GM12878 (cell line): ENCODE data around the gene GM2A. TPM values are rescaled to one million over a fixed set of nuclear protein-coding genes. Genes with fewer than 3 reads are reported as not detected.

ENCODE experiments used
- ATAC-seq: fragments of 200-7000 bp; cut with Tn5 transposase; 3 replicates; pipeline ENCODE4 v1.9.1; 2020; ENCODE audit warnings: mild to moderate bottlenecking, moderate library complexity
- Bru-seq: library from RNA; stranded (reverse); fragments of 400-500 nt; gene quantifications from one replicate; lab custom pipeline; 2021; lab: Mats Ljungman, UMichigan
- BruChase-seq, 2 experiments: library from RNA; stranded (reverse); fragments of 400-500 nt; gene quantifications; one replicate each; lab custom pipeline; 2021; lab: Mats Ljungman, UMichigan
- BruUV-seq: library from RNA; stranded (reverse); fragments of 400-500 nt; replicated peaks from 2 replicates; lab custom pipeline; 2021; lab: Mats Ljungman, UMichigan
- CTCF ChIA-PET: fragments of 300-600 bp; sonication (Branson Sonifier 250); formaldehyde crosslinking; extraction: SDS; loops from one replicate; lab custom pipeline; 2021; ENCODE audit warnings: inconsistent platforms; lab: Yijun Ruan, JAX
- POLR2A ChIA-PET: fragments of 350-600 bp; formaldehyde crosslinking; extraction: SDS; loops from one replicate; lab custom pipeline; 2021; ENCODE audit warnings: inconsistent platforms; lab: Charles Lee
- RAD21 ChIA-PET: fragments of 300-600 bp; sonication (Branson Sonifier 250); formaldehyde crosslinking; loops from one replicate; lab custom pipeline; 2023; ENCODE audit warnings: antibody characterized with exemption; ENCODE audit not compliant: unreplicated experiment; lab: Charles Lee
- SMC1A ChIA-PET: fragments of 300-600 bp; sonication (Branson Sonifier 250); formaldehyde crosslinking; loops from one replicate; lab custom pipeline; 2023; ENCODE audit not compliant: unreplicated experiment, uncharacterized antibody; lab: Charles Lee
- DNase-seq: peaks from one replicate; pipeline ENCODE4 v3.0.0-alpha.2; 2011; ENCODE audit warnings: low read depth, low spot score
- FAIRE-seq: peaks from 3 replicates; lab custom pipeline; 2011; peaks lifted over from hg19 to GRCh38; lab: Jason Lieb, UNC
- H2AFZ ChIP-seq: 2 replicates; pipeline ENCODE4 v1.6.0; 2011; ENCODE audit warnings: low read depth, low read length, control low read depth; ENCODE audit not compliant: control insufficient read depth
- H3K27ac ChIP-seq: 2 replicates; pipeline ENCODE4 v1.5.1; 2011; ENCODE audit warnings: control low read depth; ENCODE audit not compliant: control insufficient read depth, insufficient read depth
- H3K27me3 ChIP-seq, 2 experiments: replicated peaks in 1 of 2; 2 replicates each; pipeline versions ENCODE4 v1.6.0 to v1.6.1; 2011; ENCODE audit warnings: low read length in 1 of 2; ENCODE audit not compliant: control insufficient read depth in 2 of 2, insufficient read depth in 2 of 2
- H3K36me3 ChIP-seq, 2 experiments: 2 replicates each; pipeline ENCODE4 v1.5.1; 2011; ENCODE audit warnings: low read length in 1 of 2; ENCODE audit not compliant: control insufficient read depth in 2 of 2, insufficient read depth in 2 of 2
- H3K4me1 ChIP-seq: 2 replicates; pipeline ENCODE4 v1.6.1; 2011; ENCODE audit warnings: mild to moderate bottlenecking, low read length, moderate library complexity, mixed read lengths; ENCODE audit not compliant: control insufficient read depth, insufficient read depth
- H3K4me2 ChIP-seq: 2 replicates; pipeline ENCODE4 v1.6.0; 2011; ENCODE audit warnings: control low read depth; ENCODE audit not compliant: control insufficient read depth, insufficient read depth
- H3K4me3 ChIP-seq: fragments of 200-600 bp; sonication (generic); 2 replicates; pipeline ENCODE4 v1.5.1; 2016
- H3K79me2 ChIP-seq: 2 replicates; pipeline ENCODE4 v1.6.0; 2011; ENCODE audit warnings: low read length; ENCODE audit not compliant: control insufficient read depth, insufficient read depth
- H3K9ac ChIP-seq: 2 replicates; pipeline ENCODE4 v1.8.0; 2011; ENCODE audit warnings: low read length, control low read depth, mixed read lengths; ENCODE audit not compliant: control insufficient read depth, insufficient read depth
- H3K9me3 ChIP-seq: replicated peaks from 3 replicates; pipeline ENCODE4 v1.5.1; 2011; ENCODE audit warnings: mild to moderate bottlenecking, low read length; ENCODE audit not compliant: control insufficient read depth, insufficient read depth
- H4K20me1 ChIP-seq: 2 replicates; pipeline ENCODE4 v1.6.0; 2011; ENCODE audit not compliant: control insufficient read depth, insufficient read depth
- E2F8 ChIP-seq: fragments of 450-650 bp; IDR thresholded peaks from 2 replicates; pipeline ENCODE4 v1.6.1; 2018; ENCODE audit warnings: mild to moderate bottlenecking, low read depth, moderate library complexity; ENCODE audit not compliant: partially characterized antibody
- FOXK2 ChIP-seq: fragments of 450-650 bp; IDR thresholded peaks from 2 replicates; pipeline ENCODE4 v1.6.1; 2017; ENCODE audit warnings: mild to moderate bottlenecking, moderate library complexity
- MAX ChIP-seq: IDR thresholded peaks from 2 replicates; pipeline ENCODE4 v1.6.1; 2012; ENCODE audit warnings: low read depth, low read length, improper control_type of control experiment
- NR2C1 ChIP-seq: fragments of 450-650 bp; IDR thresholded peaks from 2 replicates; pipeline ENCODE4 v1.6.1; 2017; ENCODE audit warnings: antibody characterized with exemption, mild to moderate bottlenecking, moderate library complexity
- TARDBP ChIP-seq: IDR thresholded peaks from 2 replicates; pipeline ENCODE4 v1.6.1; 2016; ENCODE audit warnings: borderline replicate concordance
- TCF12 ChIP-seq: IDR thresholded peaks from 2 replicates; pipeline ENCODE4 v1.6.1; 2011; ENCODE audit warnings: low read depth, mild to moderate bottlenecking, low read length
- YBX1 ChIP-seq: fragments of 450-650 bp; IDR thresholded peaks from 2 replicates; pipeline ENCODE4 v1.6.1; 2016; ENCODE audit warnings: antibody characterized with exemption
- WGBS: methylation state at CpG from one replicate; pipeline ENCODE4 v1.1.6; 2016; ENCODE audit warnings: low lambda C conversion rate; ENCODE audit not compliant: insufficient replicate concordance, insufficient coverage; ENCODE audit errors: missing lambda C conversion rate; 5-methylcytosine and 5-hydroxymethylcytosine counted together
- in situ Hi-C: fragments of 300-500 bp; cut with MboI; formaldehyde crosslinking; loops from 9 replicates; pipeline ENCODE4 v1.14.3; 2018; ENCODE audit warnings: mixed read lengths
- intact Hi-C: fragments of 100-400 bp; cut with micrococcal nuclease; formaldehyde crosslinking; loops from one replicate; pipeline ENCODE4 v1.14.2; 2022; ENCODE audit not compliant: unreplicated experiment
- long read RNA-seq, 2 experiments: library from polyadenylated mRNA; unstranded; transcript quantifications; one replicate each; pipeline ENCODE4 v2.0.0, GENCODE V29; 2019 to 2020
- polyA minus RNA-seq, 3 experiments: library from RNA; depleted of rRNA, polyadenylated mRNA; stranded (reverse); fragments of >200 nt; gene quantifications; 2 replicates each; pipeline ENCODE4 v1.2.3, GENCODE V29; 2011
- polyA plus RNA-seq, 11 experiments: library from polyadenylated mRNA; depleted of rRNA in 4 of 11; unstranded in 6 of 11; stranded (reverse) in 5 of 11; fragments of >200 nt; fragmentation: Nextera tagmentation in 4 of 11; fragmentation: Illumina TruSeq in 1 of 11; extraction: Ambion mirVana in 4 of 11; extraction: Trizol in 1 of 11; gene quantifications; 1 replicate in 1 of 11; 2 replicates in 10 of 11; pipeline versions ENCODE4 v1.2.1 to v1.2.3, GENCODE V29; 2011 to 2016; ENCODE audit warnings: inconsistent platforms in 2 of 11, missing spikeins in 2 of 11, low read depth in 1 of 11
- total RNA-seq, 4 experiments: library from RNA; depleted of rRNA in 3 of 4; stranded (reverse); fragments of >200 nt in 3 of 4; fragmentation: Illumina TruSeq in 1 of 4; extraction: Trizol in 1 of 4; gene quantifications; 2 replicates each; pipeline versions ENCODE4 v1.2.1 to v1.2.3, GENCODE V29; 2013 to 2021
- TF ChIP-seq, protein P1 (sequence below): IDR thresholded peaks from 2 replicates; pipeline ENCODE4 v1.6.1; 2012; ENCODE audit warnings: low read length, inconsistent platforms
- TF ChIP-seq, protein P2 (sequence below): fragments of 450-650 bp; IDR thresholded peaks from 2 replicates; pipeline ENCODE4 v1.6.1; 2016; ENCODE audit warnings: mild to moderate bottlenecking

The GM2A gene
- 150 and 162 TPM in 2 replicates for total RNA-seq (2013; cell fraction: nucleolus; rRNA removed)
- total RNA-seq (2014; rRNA removed) (102 and 109 TPM in 2 replicates), total RNA-seq (2014; rRNA removed; fragmentation: Illumina TruSeq; extraction: Trizol) (75.7 TPM in 2 replicates), total RNA-seq (2021) (95.1 and 95.6 TPM in 2 replicates), polyA plus RNA-seq (2011; rRNA removed) (85.4 and 106 TPM in 2 replicates), polyA plus RNA-seq (2014; fragmentation: Illumina TruSeq; extraction: Trizol) (74.4 and 83.9 TPM in 2 replicates), polyA plus RNA-seq (2014; fragmentation: Nextera tagmentation; extraction: Ambion mirVana) (10 to 100 TPM; 33.6 to 44.4 TPM), polyA plus RNA-seq (2014; rRNA removed) (62.0 and 63.9 TPM in 2 replicates), polyA plus RNA-seq (2016; fragmentation: Nextera tagmentation; extraction: Ambion mirVana) (10 to 100 TPM; 44.0 to 44.4 TPM), polyA minus RNA-seq (2011; rRNA and poly(A)+ RNA removed) (109 and 137 TPM in 2 replicates), Bru-seq, nascent RNA (percentile 91 among the genes with signal in this experiment), BruChase-seq, experiment 1, labeled RNA remaining after a 6-hour chase (percentile 97 among the genes with signal in this experiment), BruChase-seq, experiment 2, labeled RNA remaining after a 2-hour chase (percentile 93 among the genes with signal in this experiment)
- polyA plus RNA-seq (2011; ENCODE audit: low read depth) = 46.2 TPM
- polyA plus RNA-seq (2011; cell fraction: cytosol; rRNA removed) = 81.7 and 107 TPM in 2 replicates
- 27.6 and 30.7 TPM in 2 replicates for polyA plus RNA-seq (2011; cell fraction: nucleus; rRNA removed)
- polyA plus RNA-seq (2012) = 61.7 and 69.7 TPM in 2 replicates
- polyA minus RNA-seq (2011; cell fraction: cytosol; rRNA and poly(A)+ RNA removed) = 43.7 and 54.0 TPM in 2 replicates
- 14.7 and 19.8 TPM in 2 replicates for polyA minus RNA-seq (2011; cell fraction: nucleus; rRNA and poly(A)+ RNA removed)
- long read RNA-seq, experiment 1, transcript GM2A-201 (4 exons, 3,896 nt) = major isoform, 33 of 51 reads
- long read RNA-seq, experiment 1, partial matches to known transcripts = 3 of 51 reads
- long read RNA-seq, experiment 1, other reads (novel, unspliced or antisense) = 15 of 51 reads
- long read RNA-seq, experiment 2, transcript GM2A-201 (4 exons, 3,896 nt) = major isoform, 75 of 144 reads
- long read RNA-seq, experiment 2, partial matches to known transcripts = 41 of 144 reads
- long read RNA-seq, experiment 2, other reads (novel, unspliced or antisense) = 28 of 144 reads

DNA sequence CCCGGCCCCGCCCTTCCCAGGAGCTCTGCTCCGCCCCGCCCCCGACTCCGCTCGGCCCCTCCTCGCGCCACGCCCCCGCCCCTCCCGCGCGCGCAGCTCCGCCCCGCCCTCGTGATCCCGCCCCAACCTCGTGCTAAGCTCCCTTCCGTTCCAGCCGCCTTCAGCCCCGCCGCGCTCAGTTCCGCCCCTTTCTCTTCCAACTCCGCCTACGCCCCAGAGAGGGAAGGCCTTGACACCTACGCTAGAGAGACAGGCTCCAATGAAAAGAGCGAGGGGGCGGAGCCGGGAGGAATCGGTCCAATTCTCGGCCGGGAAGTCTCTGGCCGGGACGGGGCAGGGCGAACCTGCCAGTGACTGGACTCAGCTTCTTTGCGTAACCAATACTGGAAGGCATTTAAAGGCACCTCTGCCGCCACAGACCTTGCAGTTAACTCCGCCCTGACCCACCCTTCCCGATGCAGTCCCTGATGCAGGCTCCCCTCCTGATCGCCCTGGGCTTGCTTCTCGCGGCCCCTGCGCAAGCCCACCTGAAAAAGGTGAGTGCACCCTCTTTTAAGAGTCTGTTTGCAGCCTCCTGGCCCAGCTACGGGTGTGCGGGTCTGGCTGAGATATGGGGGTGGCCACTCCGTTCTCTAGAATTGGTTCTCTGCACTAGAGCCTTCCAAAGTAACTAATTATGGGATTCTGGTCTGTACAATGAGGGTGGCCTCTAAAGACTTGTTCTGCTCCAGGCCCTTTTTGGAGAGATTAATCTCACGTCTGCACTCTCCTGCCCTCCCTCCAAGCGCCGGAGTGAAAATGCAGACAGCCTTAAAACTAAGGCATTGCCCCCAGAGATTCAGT lies at the start of gene GM2A:
TSS of gene GM2A (plus strand) at position 424 of the 843 bp plus-strand sequence. CDS start at position 456, 32 bp downstream.
- H3K36me3 ChIP-seq = no peaks in the 10 kb centered on the region
- in situ Hi-C loops (no loop called here), intact Hi-C loops (loop anchor here (1.0 to 10.0 kb wide), 5 partner anchors 15 to 519 kb away; partner anchors contain the start of genes ANXA6 and G3BP1)
- SMC1A ChIA-PET = interaction anchor here (0.6 to 10.0 kb wide), 19 partner anchors 10 to 519 kb away, joined by 3 to 227 read pairs (median 5); partner anchors contain the start of genes CCDC69 and G3BP1
- H2AFZ ChIP-seq = peak within 1 kb of the TSS; percentile 88
- CTCF ChIA-PET = interaction anchor here (0.6 to 6.2 kb wide), 16 partner anchors 13 to 527 kb away, joined by 3 to 62 read pairs (median 4); partner anchors contain the start of genes CCDC69 and DCTN4
- H3K4me3 ChIP-seq = peak within 1 kb of the TSS; percentile 98
- H3K27ac ChIP-seq = peak within 1 kb of the TSS; percentile 69
- H4K20me1 ChIP-seq = no peaks in the 10 kb centered on the region
- 1% methylated on average over 33 of the region's 52 CpGs for WGBS
- FAIRE-seq (peak; percentile 82), DNase-seq (peak; percentile 98), ATAC-seq (peak; percentile 81)
- TSS peak; percentile 82 for BruUV-seq
- H3K79me2 ChIP-seq = peaks cover 50% of the 10 kb centered on the region
- POLR2A ChIA-PET = interaction anchor here (0.6 to 8.5 kb wide), 23 partner anchors 9 to 1179 kb away, joined by 3 to 216 read pairs (median 4); partner anchors contain the start of genes ANXA6 and CCDC69
- H3K9me3 ChIP-seq = no peaks in the 10 kb centered on the region
- H3K4me1 ChIP-seq = peaks cover 25% of the 10 kb centered on the region
- peak within 1 kb of the TSS; percentile 75 for H3K9ac ChIP-seq
- peak within 1 kb of the TSS; percentile 72 for H3K4me2 ChIP-seq
- RAD21 ChIA-PET = interaction anchor here (0.7 to 9.4 kb wide), 29 partner anchors 12 to 818 kb away, joined by 3 to 156 read pairs (median 4); partner anchors contain the start of genes CCDC69 and SLC36A1
- H3K27me3 ChIP-seq = no peaks in the 10 kb centered on the region
- TF ChIP-seq E2F8 = no peak
- TF ChIP-seq, protein P1, sequence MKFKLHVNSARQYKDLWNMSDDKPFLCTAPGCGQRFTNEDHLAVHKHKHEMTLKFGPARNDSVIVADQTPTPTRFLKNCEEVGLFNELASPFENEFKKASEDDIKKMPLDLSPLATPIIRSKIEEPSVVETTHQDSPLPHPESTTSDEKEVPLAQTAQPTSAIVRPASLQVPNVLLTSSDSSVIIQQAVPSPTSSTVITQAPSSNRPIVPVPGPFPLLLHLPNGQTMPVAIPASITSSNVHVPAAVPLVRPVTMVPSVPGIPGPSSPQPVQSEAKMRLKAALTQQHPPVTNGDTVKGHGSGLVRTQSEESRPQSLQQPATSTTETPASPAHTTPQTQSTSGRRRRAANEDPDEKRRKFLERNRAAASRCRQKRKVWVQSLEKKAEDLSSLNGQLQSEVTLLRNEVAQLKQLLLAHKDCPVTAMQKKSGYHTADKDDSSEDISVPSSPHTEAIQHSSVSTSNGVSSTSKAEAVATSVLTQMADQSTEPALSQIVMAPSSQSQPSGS = no peak
- TF ChIP-seq YBX1 = no peak
- TF ChIP-seq NR2C1 = no peak
- TF ChIP-seq TCF12 = no peak
- no peak for TF ChIP-seq MAX
- no peak for TF ChIP-seq FOXK2
- TF ChIP-seq TARDBP = no peak
- TF ChIP-seq, protein P2, sequence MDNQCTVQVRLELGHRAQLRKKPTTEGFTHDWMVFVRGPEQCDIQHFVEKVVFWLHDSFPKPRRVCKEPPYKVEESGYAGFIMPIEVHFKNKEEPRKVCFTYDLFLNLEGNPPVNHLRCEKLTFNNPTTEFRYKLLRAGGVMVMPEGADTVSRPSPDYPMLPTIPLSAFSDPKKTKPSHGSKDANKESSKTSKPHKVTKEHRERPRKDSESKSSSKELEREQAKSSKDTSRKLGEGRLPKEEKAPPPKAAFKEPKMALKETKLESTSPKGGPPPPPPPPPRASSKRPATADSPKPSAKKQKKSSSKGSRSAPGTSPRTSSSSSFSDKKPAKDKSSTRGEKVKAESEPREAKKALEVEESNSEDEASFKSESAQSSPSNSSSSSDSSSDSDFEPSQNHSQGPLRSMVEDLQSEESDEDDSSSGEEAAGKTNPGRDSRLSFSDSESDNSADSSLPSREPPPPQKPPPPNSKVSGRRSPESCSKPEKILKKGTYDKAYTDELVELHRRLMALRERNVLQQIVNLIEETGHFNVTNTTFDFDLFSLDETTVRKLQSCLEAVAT = 0 out of 2 replicates have a peak, but pooled peaks have one; percentile 30
